Cardiac muscle cell (in vitro differentiated cells and primary cell): ENCODE results near the gene UROD. TPM values are rescaled to one million over a fixed set of nuclear protein-coding genes. Genes with fewer than 3 reads are reported as not detected.
A peak's percentile ranks its signal among the peaks of the same experiment; 100 is the strongest.

Source experiments
- DNase-seq, 2 donors: peaks; one replicate each; pipeline versions ENCODE4 v3.0.0 to v3.0.0-alpha.2; 2010 to 2017; ENCODE audit warnings: low read depth in 1 of 2, low spot score in 1 of 2
- H3K27ac ChIP-seq: fragments of 200-600 bp; sonication (generic); 2 replicates; pipeline ENCODE4 v1.5.1; 2016
- H3K27me3 ChIP-seq: fragments of 200-600 bp; sonication (generic); 2 replicates; pipeline ENCODE4 v1.6.0; 2016; ENCODE audit warnings: control low read depth
- H3K36me3 ChIP-seq: fragments of 200-600 bp; sonication (generic); 2 replicates; pipeline ENCODE4 v1.5.1; 2016; ENCODE audit warnings: control low read depth
- H3K4me1 ChIP-seq: fragments of 200-600 bp; sonication (generic); 2 replicates; pipeline ENCODE4 v1.8.1; 2017; ENCODE audit warnings: low read depth, mild to moderate bottlenecking, mixed run types
- H3K4me3 ChIP-seq: fragments of 200-600 bp; sonication (generic); 2 replicates; pipeline ENCODE4 v1.5.1; 2016; ENCODE audit warnings: mild to moderate bottlenecking
- H3K9me3 ChIP-seq: fragments of 200-600 bp; sonication (generic); 2 replicates; pipeline ENCODE4 v1.5.1; 2017; ENCODE audit warnings: low read depth, mild to moderate bottlenecking, control low read depth
- polyA plus RNA-seq: library from polyadenylated mRNA; unstranded; fragments of >200 nt; fragmentation: Nextera tagmentation; extraction: Ambion mirVana; gene quantifications from 2 replicates; pipeline ENCODE4 v1.2.1, GENCODE V29; 2016
- total RNA-seq: library from RNA; depleted of rRNA; stranded (reverse); fragments of >200 nt; gene quantifications from 2 replicates; pipeline ENCODE4 v1.2.3, GENCODE V29; 2016
- TF ChIP-seq, protein P1 (sequence below): IDR thresholded peaks from 2 replicates; pipeline ENCODE4 v1.5.1; 2012; ENCODE audit warnings: low read depth, mild to moderate bottlenecking, low read length

UROD gene
- total and polyA plus RNA-seq, 2 experiments from 2014 or later, result 110 to 237 TPM

DNA sequence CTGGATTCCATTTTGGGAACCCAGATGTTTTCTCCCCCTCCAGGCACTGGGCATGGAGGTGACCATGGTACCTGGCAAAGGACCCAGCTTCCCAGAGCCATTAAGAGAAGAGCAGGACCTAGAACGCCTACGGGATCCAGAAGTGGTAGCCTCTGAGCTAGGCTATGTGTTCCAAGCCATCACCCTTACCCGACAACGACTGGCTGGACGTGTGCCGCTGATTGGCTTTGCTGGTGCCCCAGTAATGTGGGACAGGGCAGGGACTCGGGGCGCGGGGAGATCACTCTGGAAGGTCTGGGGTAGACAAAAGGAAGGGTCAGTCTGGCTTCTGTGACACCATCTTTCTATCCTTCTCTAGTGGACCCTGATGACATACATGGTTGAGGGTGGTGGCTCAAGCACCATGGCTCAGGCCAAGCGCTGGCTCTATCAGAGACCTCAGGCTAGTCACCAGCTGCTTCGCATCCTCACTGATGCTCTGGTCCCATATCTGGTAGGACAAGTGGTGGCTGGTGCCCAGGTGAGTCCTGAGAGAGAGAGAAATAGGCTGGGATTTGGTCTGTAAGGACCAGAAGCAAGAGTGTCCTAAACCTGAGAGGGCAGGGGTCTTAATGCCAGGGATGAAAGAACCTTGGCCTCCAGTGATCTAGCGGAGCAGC lies 1.6 kb downstream of the UROD start:
- no peak for DNase-seq
- Histone ChIP-seq H3K4me3 (no peak overlapping the region), H3K27me3 (no peaks in the 10 kb centered on the region), H3K27ac (peak overlapping the region; percentile 87), H3K9me3 (no peaks in the 10 kb centered on the region), H3K36me3 (peaks cover 7% of the 10 kb centered on the region), H3K4me1 (peaks cover 13% of the 10 kb centered on the region)
- TF ChIP-seq, protein P1, sequence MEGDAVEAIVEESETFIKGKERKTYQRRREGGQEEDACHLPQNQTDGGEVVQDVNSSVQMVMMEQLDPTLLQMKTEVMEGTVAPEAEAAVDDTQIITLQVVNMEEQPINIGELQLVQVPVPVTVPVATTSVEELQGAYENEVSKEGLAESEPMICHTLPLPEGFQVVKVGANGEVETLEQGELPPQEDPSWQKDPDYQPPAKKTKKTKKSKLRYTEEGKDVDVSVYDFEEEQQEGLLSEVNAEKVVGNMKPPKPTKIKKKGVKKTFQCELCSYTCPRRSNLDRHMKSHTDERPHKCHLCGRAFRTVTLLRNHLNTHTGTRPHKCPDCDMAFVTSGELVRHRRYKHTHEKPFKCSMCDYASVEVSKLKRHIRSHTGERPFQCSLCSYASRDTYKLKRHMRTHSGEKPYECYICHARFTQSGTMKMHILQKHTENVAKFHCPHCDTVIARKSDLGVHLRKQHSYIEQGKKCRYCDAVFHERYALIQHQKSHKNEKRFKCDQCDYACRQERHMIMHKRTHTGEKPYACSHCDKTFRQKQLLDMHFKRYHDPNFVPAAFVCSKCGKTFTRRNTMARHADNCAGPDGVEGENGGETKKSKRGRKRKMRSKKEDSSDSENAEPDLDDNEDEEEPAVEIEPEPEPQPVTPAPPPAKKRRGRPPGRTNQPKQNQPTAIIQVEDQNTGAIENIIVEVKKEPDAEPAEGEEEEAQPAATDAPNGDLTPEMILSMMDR, result no peak

DNA sequence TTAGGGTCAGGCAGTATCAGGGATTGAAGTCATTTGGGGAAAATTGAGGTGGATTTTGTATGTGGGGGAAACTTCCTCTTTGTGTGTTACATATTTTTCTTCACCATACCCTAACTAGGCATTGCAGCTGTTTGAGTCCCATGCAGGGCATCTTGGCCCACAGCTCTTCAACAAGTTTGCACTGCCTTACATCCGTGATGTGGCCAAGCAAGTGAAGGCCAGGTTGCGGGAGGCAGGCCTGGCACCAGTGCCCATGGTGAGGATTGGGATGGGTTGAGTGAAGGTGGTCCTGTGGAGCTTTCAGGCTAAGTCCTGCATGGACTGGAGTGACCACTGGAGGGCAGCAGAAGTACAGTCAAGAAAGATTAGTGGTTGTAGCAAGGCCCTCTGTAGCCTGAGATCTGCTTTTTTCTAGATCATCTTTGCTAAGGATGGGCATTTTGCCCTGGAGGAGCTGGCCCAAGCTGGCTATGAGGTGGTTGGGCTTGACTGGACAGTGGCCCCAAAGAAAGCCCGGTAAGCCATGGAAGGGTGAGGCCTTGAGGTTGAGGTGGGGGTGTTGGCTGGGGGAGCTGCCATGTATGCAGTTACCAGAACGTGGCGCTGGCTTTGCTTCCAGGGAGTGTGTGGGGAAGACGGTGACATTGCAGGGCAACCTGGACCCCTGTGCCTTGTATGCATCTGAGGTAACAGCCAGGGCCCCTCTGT lies 2.4 kb downstream of the UROD start:
- Histone ChIP-seq H3K27ac (no peak overlapping the region), H3K27me3 (no peaks in the 10 kb centered on the region), H3K36me3 (peaks cover 7% of the 10 kb centered on the region), H3K9me3 (no peaks in the 10 kb centered on the region), H3K4me1 (peaks cover 13% of the 10 kb centered on the region), H3K4me3 (no peak overlapping the region)
- peak; percentile 79 to 93 for DNase-seq
- TF ChIP-seq, protein P1, result peak; percentile 89

DNA sequence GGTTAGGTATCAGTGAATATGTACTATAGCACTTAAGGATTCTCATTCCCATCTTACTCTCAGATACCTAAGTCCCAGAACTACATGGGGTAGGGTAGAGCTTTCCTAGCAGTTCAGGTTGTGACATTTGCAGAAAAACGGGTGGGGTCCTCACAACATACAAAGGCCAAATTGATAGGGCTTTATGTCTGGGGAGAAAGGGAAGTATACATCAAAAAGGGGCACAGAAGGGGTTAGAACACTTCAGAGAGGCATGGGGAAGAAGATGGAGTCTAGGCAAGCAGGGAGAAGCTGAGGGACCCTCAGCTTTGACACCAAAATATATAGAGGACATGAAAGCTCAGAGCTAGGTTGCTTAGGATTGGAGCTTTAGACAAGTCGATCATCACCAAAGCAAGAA lies 3.6 kb downstream of the UROD start:
- Histone ChIP-seq H3K4me1 (peaks cover 13% of the 10 kb centered on the region), H3K27ac (no peak overlapping the region), H3K27me3 (no peaks in the 10 kb centered on the region), H3K4me3 (no peak overlapping the region), H3K9me3 (no peaks in the 10 kb centered on the region), H3K36me3 (peaks cover 7% of the 10 kb centered on the region)
- no peak for DNase-seq
- TF ChIP-seq, protein P1, result no peak

DNA sequence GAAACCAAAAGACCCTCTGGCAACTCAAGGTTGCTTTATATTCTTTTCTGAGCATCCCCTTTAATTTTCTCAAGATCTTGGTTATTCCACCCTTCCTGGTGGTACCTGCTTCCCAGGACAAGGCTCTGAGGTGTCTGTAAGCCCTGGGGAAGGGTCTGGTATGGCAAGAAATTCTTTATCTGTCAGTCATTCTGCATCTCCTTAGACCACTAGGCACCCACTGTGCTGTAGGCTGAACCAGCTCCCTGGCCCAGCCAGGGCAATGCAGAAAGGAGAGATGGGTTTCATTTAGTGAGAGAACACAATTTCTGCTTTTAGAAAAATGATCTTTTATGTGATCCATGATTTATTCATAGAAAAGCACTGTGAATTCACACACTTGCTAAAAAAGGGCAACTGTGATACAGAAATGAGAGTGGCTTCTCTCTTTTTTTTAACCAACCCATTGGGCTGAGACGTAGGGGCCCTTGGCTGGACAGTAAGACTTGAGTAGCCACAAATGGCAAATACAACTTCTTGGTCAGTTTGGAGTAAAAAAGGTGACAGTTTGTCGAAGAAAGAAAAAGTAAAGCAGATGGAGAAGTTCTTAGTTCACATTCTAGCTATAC lies 4.1 kb downstream of the UROD start:
- peaks cover 7% of the 10 kb centered on the region for H3K36me3 ChIP-seq
- TF ChIP-seq, protein P1, result no peak
- no peaks in the 10 kb centered on the region for H3K9me3 ChIP-seq
- no peak for DNase-seq
- H3K4me3 ChIP-seq, result no peak overlapping the region
- H3K27ac ChIP-seq, result no peak overlapping the region
- H3K27me3 ChIP-seq, result no peaks in the 10 kb centered on the region
- peaks cover 13% of the 10 kb centered on the region for H3K4me1 ChIP-seq

DNA sequence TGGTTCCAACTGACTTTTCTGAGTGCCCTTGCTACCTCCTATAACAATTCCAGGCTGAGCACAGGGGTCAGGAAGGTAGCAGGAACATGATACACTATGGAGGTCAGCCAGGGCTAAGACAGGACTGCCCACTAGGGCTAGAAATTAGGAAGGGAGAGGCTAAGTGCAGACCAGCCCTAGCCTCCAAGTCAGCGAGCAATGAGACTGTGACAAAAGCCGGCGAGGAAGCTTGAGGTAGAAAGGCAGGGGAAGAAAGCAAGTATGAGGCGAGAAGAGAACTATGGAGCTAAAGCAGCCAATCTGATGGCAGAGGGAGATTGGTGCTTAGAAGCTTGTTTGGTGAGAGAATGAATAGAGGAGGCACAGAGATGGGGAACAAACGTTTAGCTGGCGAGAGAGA lies 4.7 kb downstream of the UROD start:
- no peak for DNase-seq
- Histone ChIP-seq H3K27ac (no peak overlapping the region), H3K9me3 (no peaks in the 10 kb centered on the region), H3K27me3 (no peaks in the 10 kb centered on the region), H3K4me1 (peaks cover 8% of the 10 kb centered on the region), H3K36me3 (peaks cover 7% of the 10 kb centered on the region), H3K4me3 (no peak overlapping the region)
- TF ChIP-seq, protein P1, result no peak
